ENCODE results near the gene ZNF335.

GRCh38 chr20:46004187-46004586, 32.2 kb upstream of the ZNF335 start:
- TF ChIP-seq SP1 (IDR thresholded peaks at IDR 0.05): no peak
- no peak for TF ChIP-seq PKNOX1 (IDR thresholded peaks at IDR 0.05)
- TF ChIP-seq NFRKB (IDR thresholded peaks at IDR 0.05): no peak
- no peak for TF ChIP-seq ELF4 (IDR thresholded peaks at IDR 0.05)
- no peak for TF ChIP-seq BHLHE40 (IDR thresholded peaks at IDR 0.05; ENCODE audit: borderline replicate concordance)
- TF ChIP-seq LEF1 (IDR thresholded peaks at IDR 0.05; ENCODE audit: borderline replicate concordance): no peak

All from HEK293T (cell line).